WERI-Rb-1 (cell line): ENCODE results near the gene FNDC8.

ENCODE experiments used
- DNase-seq: peaks from one replicate; pipeline ENCODE4 v3.0.0-alpha.2; 2020
- H3K27ac ChIP-seq: fragments of 250-450 bp; sonication (Bioruptor Pico); 2 replicates; pipeline ENCODE4 v1.5.1; 2020; ENCODE audit warnings: mild to moderate bottlenecking, moderate library complexity
- H3K27me3 ChIP-seq: fragments of 250-450 bp; sonication (Bioruptor Pico); 2 replicates; pipeline ENCODE4 v1.5.1; 2021; ENCODE audit warnings: mild to moderate bottlenecking, low read depth, moderate library complexity; ENCODE audit not compliant: insufficient read depth, severe bottlenecking
- H3K36me3 ChIP-seq: fragments of 250-450 bp; sonication (Bioruptor Pico); 2 replicates; pipeline ENCODE4 v1.5.1; 2020; ENCODE audit warnings: mild to moderate bottlenecking, moderate library complexity
- H3K4me3 ChIP-seq: 2 replicates; pipeline ENCODE4 v1.5.1; 2011; ENCODE audit warnings: low read depth, mild to moderate bottlenecking, control low read depth, low read length
- H3K9me3 ChIP-seq: fragments of 250-450 bp; sonication (Bioruptor Pico); 2 replicates; pipeline ENCODE4 v1.5.1; 2021; ENCODE audit warnings: mild to moderate bottlenecking, moderate library complexity; ENCODE audit not compliant: severe bottlenecking
- TF ChIP-seq, protein P1 (sequence below): IDR thresholded peaks from 2 replicates; pipeline ENCODE4 v1.5.1; 2011; ENCODE audit warnings: low read depth, mild to moderate bottlenecking, control low read depth, inconsistent platforms, low read length

Gene FNDC8

GRCh38 chr17:35130392-35130791 lies 9.0 kb downstream of the FNDC8 start:
- Histone ChIP-seq H3K9me3 (no peaks in the 10 kb centered on the region), H3K27me3 (no peaks in the 10 kb centered on the region), H3K4me3 (no peak overlapping the region), H3K27ac (no peak overlapping the region), H3K36me3 (peaks cover 55% of the 10 kb centered on the region)
- DNase-seq, result no peak
- TF ChIP-seq, protein P1, sequence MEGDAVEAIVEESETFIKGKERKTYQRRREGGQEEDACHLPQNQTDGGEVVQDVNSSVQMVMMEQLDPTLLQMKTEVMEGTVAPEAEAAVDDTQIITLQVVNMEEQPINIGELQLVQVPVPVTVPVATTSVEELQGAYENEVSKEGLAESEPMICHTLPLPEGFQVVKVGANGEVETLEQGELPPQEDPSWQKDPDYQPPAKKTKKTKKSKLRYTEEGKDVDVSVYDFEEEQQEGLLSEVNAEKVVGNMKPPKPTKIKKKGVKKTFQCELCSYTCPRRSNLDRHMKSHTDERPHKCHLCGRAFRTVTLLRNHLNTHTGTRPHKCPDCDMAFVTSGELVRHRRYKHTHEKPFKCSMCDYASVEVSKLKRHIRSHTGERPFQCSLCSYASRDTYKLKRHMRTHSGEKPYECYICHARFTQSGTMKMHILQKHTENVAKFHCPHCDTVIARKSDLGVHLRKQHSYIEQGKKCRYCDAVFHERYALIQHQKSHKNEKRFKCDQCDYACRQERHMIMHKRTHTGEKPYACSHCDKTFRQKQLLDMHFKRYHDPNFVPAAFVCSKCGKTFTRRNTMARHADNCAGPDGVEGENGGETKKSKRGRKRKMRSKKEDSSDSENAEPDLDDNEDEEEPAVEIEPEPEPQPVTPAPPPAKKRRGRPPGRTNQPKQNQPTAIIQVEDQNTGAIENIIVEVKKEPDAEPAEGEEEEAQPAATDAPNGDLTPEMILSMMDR, result no peak

GRCh38 chr17:35132099-35132498 lies 10.7 kb downstream of the FNDC8 start:
- DNase-seq, result no peak
- Histone ChIP-seq H3K4me3 (no peak overlapping the region), H3K27me3 (no peaks in the 10 kb centered on the region), H3K9me3 (no peaks in the 10 kb centered on the region), H3K36me3 (peaks cover 72% of the 10 kb centered on the region), H3K27ac (no peak overlapping the region)
- TF ChIP-seq, protein P1, result no peak

GRCh38 chr17:35132816-35133550 lies 11.6 kb downstream of the FNDC8 start:
- Histone ChIP-seq H3K9me3 (no peaks in the 10 kb centered on the region), H3K4me3 (no peak overlapping the region), H3K27ac (peak overlapping the region; percentile 32), H3K27me3 (no peaks in the 10 kb centered on the region), H3K36me3 (peaks cover 79% of the 10 kb centered on the region)
- TF ChIP-seq, protein P1, result no peak
- no peak for DNase-seq

GRCh38 chr17:35135322-35135721 lies 13.9 kb downstream of the FNDC8 start:
- Histone ChIP-seq H3K36me3 (peaks cover 98% of the 10 kb centered on the region), H3K4me3 (no peak overlapping the region), H3K27ac (no peak overlapping the region), H3K9me3 (no peaks in the 10 kb centered on the region), H3K27me3 (no peaks in the 10 kb centered on the region)
- TF ChIP-seq, protein P1, result no peak
- DNase-seq, result no peak

GRCh38 chr17:35138218-35138617 lies 16.8 kb downstream of the FNDC8 start:
- no peak overlapping the region for H3K4me3 ChIP-seq
- no peak for DNase-seq
- TF ChIP-seq, protein P1, result no peak
- H3K27me3 ChIP-seq, result no peaks in the 10 kb centered on the region
- no peaks in the 10 kb centered on the region for H3K9me3 ChIP-seq
- H3K27ac ChIP-seq, result no peak overlapping the region
- peaks cover 69% of the 10 kb centered on the region for H3K36me3 ChIP-seq
